ENCODE results near the gene ACIN1.

GRCh38 chr14:23021434-23021833 is 73.5 kb downstream of the ACIN1 start:
- TF ChIP-seq CTCF (IDR thresholded peaks at IDR 0.05) (no peak), POLR2A (IDR thresholded peaks at IDR 0.05) (no peak)

All from testis (tissue), 2 donors.